ENCODE results near the gene CCDC85B.

CCDC85B gene

GRCh38 chr11:65903715-65904114, 13.2 kb downstream of the CCDC85B start:
- no peak for DNase-seq

GRCh38 chr11:65906602-65907001, 16.1 kb downstream of the CCDC85B start:
- DNase-seq = no peak

GRCh38 chr11:65907878-65908277, 17.4 kb downstream of the CCDC85B start:
- DNase-seq = no peak

DNA sequence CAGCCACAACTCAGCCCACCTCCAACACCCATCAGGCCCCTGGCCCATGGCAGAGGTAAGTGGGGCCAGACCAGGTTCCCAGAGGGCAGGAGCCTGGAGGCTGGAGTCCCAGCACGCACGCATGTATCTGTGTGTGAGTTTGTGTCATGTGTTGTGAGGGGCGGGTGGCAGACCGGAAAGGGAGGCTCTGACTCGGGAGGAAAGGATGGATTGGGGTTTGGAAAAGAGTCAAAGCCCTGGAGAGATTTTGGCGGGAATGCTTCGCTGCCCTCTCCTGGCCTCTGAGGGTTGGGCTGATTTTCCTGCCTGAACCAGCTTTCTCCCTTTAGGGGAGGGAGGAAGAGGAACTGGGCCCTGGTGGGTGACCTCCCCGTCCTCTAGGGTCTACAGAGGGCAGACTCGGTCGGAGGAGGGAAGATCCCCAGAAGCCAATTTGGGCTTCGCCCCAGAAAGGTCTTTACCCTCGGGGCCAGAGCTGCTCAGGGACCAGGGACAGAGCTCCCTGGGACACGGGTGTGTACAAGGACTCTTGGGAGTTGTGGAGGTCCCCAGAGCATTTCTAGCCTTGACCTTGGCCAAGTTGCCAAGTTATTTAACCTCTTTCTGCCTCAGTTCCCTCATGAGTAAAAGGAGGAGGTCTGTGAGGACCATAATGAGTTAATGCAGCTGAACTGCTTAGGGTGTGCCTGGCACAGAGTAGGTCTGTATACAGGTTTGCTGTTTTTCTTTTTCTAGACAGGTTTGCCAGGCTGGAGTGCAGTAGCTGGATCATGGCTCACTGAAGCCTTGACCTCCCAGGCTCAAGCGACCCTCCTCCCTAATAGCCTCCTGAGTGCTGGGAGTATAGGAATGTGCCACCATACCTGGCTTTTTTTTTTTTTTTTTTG, 21.5 kb downstream of the CCDC85B start:
- no peak for DNase-seq

DNA sequence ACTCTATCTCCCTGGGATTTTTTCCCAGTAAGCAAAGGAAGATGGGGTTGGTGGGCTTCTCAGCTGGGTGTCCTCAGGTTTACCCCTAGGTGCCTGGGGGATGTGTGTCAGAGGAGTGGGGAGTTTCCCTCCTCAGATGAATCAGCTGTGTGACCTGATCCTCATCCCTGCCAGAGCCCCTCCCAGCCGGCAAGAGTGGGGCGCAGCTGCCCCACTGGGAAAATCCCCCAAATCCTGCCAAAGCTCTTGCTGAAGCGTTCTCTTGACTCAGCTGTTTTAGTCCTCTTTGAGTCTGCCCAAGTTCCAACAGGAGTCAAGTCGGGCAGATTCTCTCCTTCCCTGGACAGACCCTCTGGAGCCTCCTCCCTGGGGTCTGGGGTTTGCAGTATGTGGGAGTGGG, 22.4 kb downstream of the CCDC85B start:
- no peak for DNase-seq

DNA sequence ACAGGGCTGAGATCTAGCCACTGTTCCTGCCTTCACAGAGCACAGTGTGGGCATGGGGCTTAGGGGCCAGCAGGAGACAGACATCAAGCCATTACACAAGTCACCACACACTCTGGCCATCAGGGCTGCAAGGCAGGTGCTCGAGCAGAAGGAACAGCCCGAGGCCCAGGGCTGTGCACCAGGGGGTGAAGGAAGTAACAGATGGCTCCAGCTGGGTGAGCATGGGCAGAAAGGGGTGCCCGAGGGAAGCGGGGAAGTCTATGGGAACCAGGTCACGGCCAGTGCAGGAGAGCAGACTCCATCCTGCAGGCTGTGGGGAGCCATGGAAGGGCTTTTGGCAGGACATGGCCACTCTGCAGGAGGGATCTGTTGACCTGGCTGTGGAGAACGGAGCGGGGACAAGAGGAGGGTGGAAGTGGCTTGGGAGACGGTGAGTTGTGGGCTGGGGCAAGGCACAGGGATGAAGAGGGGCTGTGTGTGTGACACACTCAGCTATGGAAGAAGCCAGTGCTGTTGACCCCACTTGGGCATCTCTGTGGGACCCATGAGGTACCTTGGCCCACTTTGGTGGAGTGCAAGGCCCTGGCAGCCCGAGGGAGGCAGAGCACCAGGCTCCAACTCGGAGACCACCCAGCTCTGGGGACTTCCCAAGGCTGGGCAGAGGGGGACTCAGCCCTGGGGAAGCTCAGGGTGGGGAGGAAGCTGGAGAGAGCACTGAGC, 24.8 kb downstream of the CCDC85B start:
- peak in 1 of 56 donors; percentile 13 for DNase-seq

- peak in 13 of 56 donors; percentile 3 to 88 (median 29) for DNase-seq
These were observed 25.4 kb downstream of the CCDC85B start for GRCh38 chr11:65915821-65916251.

- no peak for DNase-seq
These were observed 25.9 kb downstream of the CCDC85B start for GRCh38 chr11:65916391-65916790.

GRCh38 chr11:65917077-65917433, 26.6 kb downstream of the CCDC85B start:
- DNase-seq = no peak

- no peak for DNase-seq
These were observed 27.1 kb downstream of the CCDC85B start for GRCh38 chr11:65917434-65918210.

DNA sequence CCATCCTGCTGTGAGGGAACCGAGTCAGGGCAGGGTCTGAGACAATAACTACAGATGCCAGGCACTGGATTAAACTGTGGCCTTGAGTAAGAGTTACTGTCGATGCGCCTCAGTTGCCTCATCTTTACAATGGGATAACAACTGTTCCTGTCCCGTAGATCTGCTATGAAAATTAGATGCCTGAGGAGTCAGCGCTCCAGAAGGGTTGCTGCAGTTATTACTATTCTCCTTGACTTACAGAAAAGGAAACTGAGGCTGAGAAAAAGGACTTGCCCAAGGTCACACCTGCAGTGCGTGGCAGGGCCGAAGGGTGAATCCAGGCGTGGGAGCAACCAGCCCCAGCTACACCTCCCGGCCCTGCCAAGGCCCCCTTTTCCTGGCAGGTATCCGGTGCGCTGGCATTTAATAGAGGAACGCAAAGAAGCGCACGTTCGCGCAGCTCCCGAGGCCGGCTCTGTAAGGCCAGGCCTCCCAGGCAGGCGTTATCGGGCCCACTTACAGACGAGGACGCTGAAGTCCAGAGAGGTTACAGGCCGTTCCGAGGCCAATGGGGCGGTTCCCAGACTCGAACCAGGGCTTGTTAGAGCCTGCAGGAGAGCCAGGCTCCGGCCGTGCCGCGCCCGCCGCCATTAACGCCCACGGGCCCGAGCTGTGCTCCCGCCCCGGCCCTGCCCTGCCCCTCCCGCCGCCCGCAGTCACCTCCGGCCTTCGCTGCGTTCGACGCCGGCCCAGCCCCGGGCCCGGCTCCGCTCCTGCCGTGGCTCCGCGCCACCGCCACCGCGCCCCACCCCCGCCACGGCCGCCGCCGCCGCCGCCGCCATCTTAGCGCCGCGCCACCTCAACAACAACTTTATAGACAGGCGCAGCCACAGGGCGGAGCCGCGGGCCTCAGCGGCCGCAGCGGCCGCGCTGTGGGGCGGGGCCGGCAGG, 28.0 kb downstream of the CCDC85B start, which contains the start of gene C11orf68:
Gene C11orf68, minus strand, starts transcription at position 852 of the 930 bp plus-strand sequence. Its CDS starts 31 bp downstream, at position 821.
- no peak for DNase-seq

GRCh38 chr11:65919141-65919572, 28.7 kb downstream of the CCDC85B start, which contains the start of gene DRAP1:
DRAP1 (plus strand) TSS chr11:65919426; CDS start chr11:65919502, 76 bp downstream.
- DNase-seq = peak; percentile 71 to 100 (median 98)

DNA sequence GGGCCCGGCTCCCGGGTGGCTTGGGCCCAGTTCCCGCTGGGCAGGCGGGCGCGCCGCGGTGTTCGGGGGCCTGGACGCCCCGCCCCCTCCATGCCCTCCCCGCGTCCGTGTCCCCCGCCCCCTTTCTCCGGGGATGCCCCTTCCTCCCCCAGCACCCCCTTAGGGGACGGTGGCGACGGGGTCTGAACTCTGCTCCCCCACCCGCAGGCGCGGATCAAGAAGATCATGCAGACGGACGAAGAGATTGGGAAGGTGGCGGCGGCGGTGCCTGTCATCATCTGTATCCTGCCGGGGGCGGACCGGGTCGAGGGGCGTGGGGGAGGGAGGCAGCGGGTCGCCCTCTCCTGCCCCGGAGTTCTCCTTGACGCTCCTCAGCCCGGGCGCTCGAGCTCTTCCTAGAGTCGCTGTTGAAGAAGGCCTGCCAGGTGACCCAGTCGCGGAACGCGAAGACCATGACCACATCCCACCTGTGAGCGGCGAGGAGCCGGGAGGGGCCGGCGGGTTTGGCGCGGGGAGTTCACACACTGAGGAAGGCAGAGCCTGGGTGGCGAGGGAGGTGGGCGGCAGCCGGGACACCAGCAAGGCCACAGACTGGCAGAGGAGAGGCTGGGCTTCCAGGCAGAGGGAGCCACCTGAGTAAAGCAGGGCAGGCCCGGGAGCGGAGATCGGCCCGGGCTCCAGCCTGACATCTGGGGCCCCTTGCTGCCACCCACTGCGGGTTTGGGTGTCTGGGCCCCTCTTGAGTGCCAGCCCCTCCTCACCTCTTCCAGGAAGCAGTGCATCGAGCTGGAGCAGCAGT, 29.3 kb downstream of the CCDC85B start:
- DNase-seq = peak in 8 of 56 donors; percentile 12 to 66 (median 46)

DNA sequence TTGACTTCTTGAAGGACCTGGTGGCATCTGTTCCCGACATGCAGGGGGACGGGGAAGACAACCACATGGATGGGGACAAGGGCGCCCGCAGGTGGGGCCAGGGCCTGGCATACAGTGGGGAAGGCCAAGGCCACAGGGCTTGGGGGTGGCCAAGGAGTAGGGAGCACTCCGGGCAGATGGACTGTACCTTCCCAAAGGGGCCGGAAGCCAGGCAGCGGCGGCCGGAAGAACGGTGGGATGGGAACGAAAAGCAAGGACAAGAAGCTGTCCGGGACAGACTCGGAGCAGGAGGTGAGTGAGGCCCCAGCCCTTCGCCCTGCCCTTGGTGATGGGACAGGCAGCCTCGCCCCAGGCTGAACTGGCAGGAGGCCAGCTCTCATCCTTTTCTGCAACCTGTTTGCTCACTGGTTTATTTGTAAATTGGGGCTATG, 29.9 kb downstream of the CCDC85B start:
- DNase-seq = no peak

GRCh38 chr11:65921033-65921555, 30.6 kb downstream of the CCDC85B start:
- DNase-seq = no peak

DNA sequence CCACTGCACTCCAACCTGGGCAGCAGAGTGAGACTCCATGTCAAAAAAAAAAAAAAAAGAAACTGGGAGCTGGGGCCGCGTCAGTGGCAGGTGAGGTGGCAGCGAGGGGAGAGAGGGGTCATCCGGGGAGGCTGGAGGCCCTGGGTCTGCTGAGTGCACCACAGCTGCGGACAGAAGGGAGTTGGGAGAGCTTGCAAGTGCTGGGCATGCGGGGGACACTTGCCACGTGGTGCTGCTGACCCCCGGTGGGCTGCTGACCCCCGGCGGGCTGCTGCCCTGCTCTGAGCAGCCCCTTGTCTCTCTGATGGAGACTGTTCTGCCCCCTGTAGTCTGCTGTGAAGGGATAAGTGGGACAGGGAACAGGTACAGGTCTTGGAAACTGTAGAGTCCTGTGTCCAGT, 31.4 kb downstream of the CCDC85B start:
- no peak for DNase-seq

DNA sequence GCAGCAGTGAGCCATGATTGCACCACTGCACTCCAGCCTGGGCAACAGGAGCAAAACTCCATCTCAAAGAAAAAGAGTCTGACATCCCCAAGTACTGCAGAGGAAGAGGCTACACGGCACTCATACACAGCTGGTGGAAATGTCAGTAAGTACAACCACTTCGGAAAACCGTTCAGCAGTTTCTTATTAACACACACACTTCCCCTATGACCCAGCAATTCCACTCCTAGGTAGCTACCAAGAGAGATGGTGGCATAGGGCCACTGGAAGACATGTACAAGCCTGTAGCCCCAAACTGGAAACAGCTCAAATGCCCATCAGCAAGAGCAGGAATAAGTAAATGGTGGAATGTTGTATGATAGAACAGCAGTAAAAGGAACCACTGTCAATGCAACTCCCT, 32.1 kb downstream of the CCDC85B start:
- no peak for DNase-seq

- DNase-seq = no peak
These were observed 34.9 kb downstream of the CCDC85B start for GRCh38 chr11:65925397-65925796.

- DNase-seq = peak in 3 of 56 donors; percentile 4 to 39 (median 10)
These were observed 37.5 kb downstream of the CCDC85B start for GRCh38 chr11:65927904-65928397.

All from amygdala (tissue), 56 donors.